Mesendoderm (in vitro differentiated cells): ENCODE results near the gene STARD4.

Experiments used
- DNase-seq: peaks from one replicate; pipeline ENCODE4 v3.0.0; 2013
- H2AK5ac ChIP-seq: 2 replicates; pipeline ENCODE4 v1.6.1; 2013; ENCODE audit warnings: low read length, inconsistent platforms
- H2BK120ac ChIP-seq: 2 replicates; pipeline ENCODE4 v1.6.1; 2013; ENCODE audit warnings: low read depth, mild to moderate bottlenecking, low read length, moderate library complexity, mixed read lengths
- H2BK15ac ChIP-seq: replicated peaks from 2 replicates; pipeline ENCODE4 v1.6.1; 2013; ENCODE audit warnings: low read depth, mild to moderate bottlenecking, moderate library complexity
- H2BK5ac ChIP-seq: 2 replicates; pipeline ENCODE4 v1.6.1; 2013; ENCODE audit warnings: low read length, inconsistent platforms
- H3K18ac ChIP-seq: 2 replicates; pipeline ENCODE4 v1.6.1; 2013; ENCODE audit warnings: mild to moderate bottlenecking, low read length, mixed read lengths
- H3K23ac ChIP-seq: one replicate; pipeline ENCODE4 v1.6.1; 2013; ENCODE audit warnings: low read length
- H3K27ac ChIP-seq: 2 replicates; pipeline ENCODE4 v1.5.1; 2013; ENCODE audit warnings: low read depth, mild to moderate bottlenecking, inconsistent platforms, low read length, moderate library complexity
- H3K27me3 ChIP-seq: 2 replicates; pipeline ENCODE4 v1.6.1; 2013; ENCODE audit warnings: low read length, control low read depth, mild to moderate bottlenecking, inconsistent platforms; ENCODE audit not compliant: insufficient read depth, poor library complexity
- H3K36me3 ChIP-seq: 2 replicates; pipeline ENCODE4 v1.6.1; 2013; ENCODE audit warnings: low read length, inconsistent platforms; ENCODE audit not compliant: control insufficient read depth, insufficient read depth
- H3K4ac ChIP-seq: one replicate; pipeline ENCODE4 v1.6.1; 2013; ENCODE audit warnings: low read depth, mild to moderate bottlenecking, low read length, moderate library complexity
- H3K4me1 ChIP-seq: 2 replicates; pipeline ENCODE4 v1.6.1; 2013; ENCODE audit warnings: low read depth, low read length, inconsistent platforms; ENCODE audit not compliant: control insufficient read depth
- H3K4me2 ChIP-seq: 2 replicates; pipeline ENCODE4 v1.6.1; 2013; ENCODE audit warnings: low read length
- H3K4me3 ChIP-seq: 2 replicates; pipeline ENCODE4 v1.5.1; 2013; ENCODE audit warnings: mild to moderate bottlenecking, low read length
- H3K56ac ChIP-seq: one replicate; pipeline ENCODE4 v1.6.1; 2013; ENCODE audit warnings: low read length
- H3K79me1 ChIP-seq: 2 replicates; pipeline ENCODE4 v1.6.1; 2013; ENCODE audit warnings: low read length, inconsistent platforms
- H3K79me2 ChIP-seq: 2 replicates; pipeline ENCODE4 v1.6.1; 2013; ENCODE audit warnings: mild to moderate bottlenecking, low read length; ENCODE audit not compliant: control insufficient read depth, insufficient read depth
- H3K9ac ChIP-seq: 2 replicates; pipeline ENCODE4 v1.6.1; 2013; ENCODE audit warnings: low read length, inconsistent platforms
- H4K5ac ChIP-seq: one replicate; pipeline ENCODE4 v1.6.1; 2013; ENCODE audit warnings: low read length
- H4K8ac ChIP-seq: one replicate; pipeline ENCODE4 v1.6.1; 2013; ENCODE audit warnings: low read depth, mild to moderate bottlenecking, control low read depth, low read length, moderate library complexity
- WGBS: extraction: QIAGEN DNeasy Blood & Tissue Kit; methylation state at CpG from one replicate; pipeline ENCODE4 v1.1.7; 2013; ENCODE audit warnings: low lambda C conversion rate, missing lambda C conversion rate; ENCODE audit not compliant: insufficient coverage; ENCODE audit errors: extremely low coverage; 5-methylcytosine and 5-hydroxymethylcytosine counted together

STARD4 gene

DNA sequence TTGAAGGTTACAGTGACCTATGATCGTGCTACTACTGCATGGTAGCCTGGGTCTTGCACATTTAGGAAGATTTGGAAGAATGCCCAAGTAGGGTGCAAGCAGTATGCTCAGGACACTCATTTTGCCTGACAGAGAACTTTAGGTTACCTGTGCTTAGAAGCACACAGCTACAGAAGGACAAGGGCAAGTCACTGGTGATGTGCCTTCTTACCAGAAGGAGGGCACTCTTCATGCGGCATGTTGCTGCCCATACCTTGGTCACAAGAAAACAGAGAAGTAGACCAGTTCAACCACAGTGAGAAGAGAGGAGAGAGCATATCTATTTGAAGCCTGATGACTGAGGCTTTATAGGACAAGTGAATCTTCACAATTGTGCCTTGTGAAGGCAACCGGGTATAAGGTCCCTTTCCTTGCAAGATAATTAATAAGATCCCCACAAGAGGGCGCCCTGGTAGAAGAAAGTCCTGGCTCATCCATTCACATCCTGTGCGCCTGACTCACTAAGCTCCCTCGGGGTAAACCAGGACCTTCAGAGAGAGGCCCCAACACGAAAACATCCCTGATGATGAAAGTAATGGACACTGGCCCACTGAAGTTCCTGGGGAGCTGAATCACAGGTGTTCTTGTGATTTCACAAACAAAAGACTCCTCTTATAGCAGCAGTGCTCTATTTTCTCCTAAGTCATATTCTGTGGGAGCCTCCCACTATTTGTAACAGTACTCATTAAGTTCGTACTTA is 38.1 kb upstream of the STARD4 start:
- no peak overlapping the region for H2BK15ac ChIP-seq
- no CpG with 5 or more reads among the region's 8 CpGs for WGBS
- no peaks in the 10 kb centered on the region for H3K79me2 ChIP-seq
- H2AK5ac ChIP-seq: peak overlapping the region; percentile 20
- no peaks in the 10 kb centered on the region for H3K36me3 ChIP-seq
- H3K23ac ChIP-seq: no peak overlapping the region
- H3K27ac ChIP-seq: no peak overlapping the region
- DNase-seq: peak; percentile 96
- no peaks in the 10 kb centered on the region for H3K27me3 ChIP-seq
- H3K4me2 ChIP-seq: no peak overlapping the region
- no peak overlapping the region for H2BK120ac ChIP-seq
- H3K4me3 ChIP-seq: no peak overlapping the region
- no peak overlapping the region for H3K4ac ChIP-seq
- H3K9ac ChIP-seq: no peak overlapping the region
- no peak overlapping the region for H4K5ac ChIP-seq
- no peak overlapping the region for H3K18ac ChIP-seq
- H3K56ac ChIP-seq: peak overlapping the region; percentile 57
- H4K8ac ChIP-seq: no peak overlapping the region
- no peak overlapping the region for H2BK5ac ChIP-seq
- H3K4me1 ChIP-seq: peaks cover 3% of the 10 kb centered on the region
- no peaks in the 10 kb centered on the region for H3K79me1 ChIP-seq

DNA sequence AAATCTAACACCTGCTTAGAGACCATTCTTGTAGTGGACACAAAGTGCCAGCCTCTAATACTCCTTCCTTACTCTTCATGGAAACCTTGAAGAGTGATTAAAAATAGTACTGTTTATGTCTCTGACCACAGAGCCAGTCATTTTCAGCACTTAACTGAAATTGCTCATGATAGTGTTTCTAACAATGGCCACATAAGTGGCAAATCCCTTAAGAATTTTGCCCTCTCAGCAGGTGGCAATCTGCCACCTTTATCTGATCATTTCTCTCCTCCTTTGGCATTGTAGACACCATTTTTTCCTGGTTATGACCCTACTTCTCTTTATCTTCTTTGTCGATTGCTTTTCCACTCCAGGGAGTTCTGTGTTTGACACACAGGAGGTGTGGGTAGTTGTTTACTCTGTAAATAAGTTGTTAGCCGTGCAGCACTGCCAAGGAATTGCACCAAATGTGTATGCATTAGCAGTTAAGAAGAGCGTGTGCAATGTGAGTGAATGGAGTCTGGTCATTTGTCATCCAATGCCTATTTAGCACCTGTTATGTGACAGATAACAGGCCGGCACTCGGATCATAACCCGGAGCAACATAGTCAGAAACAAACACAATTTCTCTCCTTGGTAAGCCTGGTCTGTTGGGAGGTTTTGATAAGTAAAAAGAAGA is 36.8 kb upstream of the STARD4 start:
- no peak overlapping the region for H2BK15ac ChIP-seq
- peaks cover 5% of the 10 kb centered on the region for H3K4me1 ChIP-seq
- H4K8ac ChIP-seq: no peak overlapping the region
- H3K4me2 ChIP-seq: no peak overlapping the region
- no peak overlapping the region for H2BK120ac ChIP-seq
- no peak overlapping the region for H3K56ac ChIP-seq
- H3K79me2 ChIP-seq: no peaks in the 10 kb centered on the region
- H3K9ac ChIP-seq: no peak overlapping the region
- H3K4ac ChIP-seq: no peak overlapping the region
- no CpG with 5 or more reads among the region's 6 CpGs for WGBS
- DNase-seq: peak; percentile 86
- no peaks in the 10 kb centered on the region for H3K36me3 ChIP-seq
- H2BK5ac ChIP-seq: no peak overlapping the region
- H3K23ac ChIP-seq: no peak overlapping the region
- H3K18ac ChIP-seq: no peak overlapping the region
- H3K79me1 ChIP-seq: no peaks in the 10 kb centered on the region
- H3K4me3 ChIP-seq: no peak overlapping the region
- no peaks in the 10 kb centered on the region for H3K27me3 ChIP-seq
- H3K27ac ChIP-seq: no peak overlapping the region
- no peak overlapping the region for H4K5ac ChIP-seq
- no peak overlapping the region for H2AK5ac ChIP-seq

DNA sequence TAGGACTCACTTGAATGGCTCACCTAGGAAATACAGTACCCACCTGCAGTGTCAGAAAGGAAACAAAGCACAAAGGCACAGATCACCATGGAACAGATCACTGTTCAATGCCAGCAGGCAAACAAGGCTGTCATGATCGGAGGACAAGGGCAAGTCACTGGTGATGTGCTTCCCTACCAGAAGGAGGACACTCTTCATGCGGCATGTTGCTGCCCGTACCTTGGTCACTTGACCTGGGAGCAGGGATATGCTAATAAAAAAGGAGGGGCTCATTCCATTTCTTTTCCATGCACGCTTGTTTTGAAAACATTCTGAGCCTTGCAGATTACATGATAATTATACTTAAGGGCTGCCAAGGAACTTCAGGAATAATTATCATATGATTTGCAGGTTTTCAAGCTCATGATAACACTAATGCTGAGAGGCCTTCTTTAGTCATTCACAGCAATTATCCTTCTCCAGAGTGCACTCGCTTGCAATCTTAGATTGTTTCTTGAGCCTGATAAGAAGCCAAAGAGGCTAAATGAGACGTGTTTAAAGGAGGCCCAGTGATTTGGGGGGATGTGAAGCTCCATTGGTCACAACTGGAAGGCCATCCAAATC is 36.1 kb upstream of the STARD4 start:
- Histone ChIP-seq H2BK5ac (no peak overlapping the region), H2BK15ac (no peak overlapping the region), H3K9ac (no peak overlapping the region), H3K56ac (no peak overlapping the region), H3K4me2 (no peak overlapping the region), H3K79me2 (no peaks in the 10 kb centered on the region), H3K18ac (no peak overlapping the region), H2BK120ac (no peak overlapping the region), H3K23ac (no peak overlapping the region), H3K36me3 (no peaks in the 10 kb centered on the region), H4K8ac (no peak overlapping the region), H3K4me1 (peaks cover 5% of the 10 kb centered on the region), H2AK5ac (no peak overlapping the region), H3K27me3 (no peaks in the 10 kb centered on the region), H3K27ac (peak overlapping the region; percentile 3), H3K4me3 (no peak overlapping the region), H3K79me1 (no peaks in the 10 kb centered on the region), H3K4ac (no peak overlapping the region), H4K5ac (no peak overlapping the region)
- no CpG with 5 or more reads among the region's 6 CpGs for WGBS
- peak; percentile 94 for DNase-seq

DNA sequence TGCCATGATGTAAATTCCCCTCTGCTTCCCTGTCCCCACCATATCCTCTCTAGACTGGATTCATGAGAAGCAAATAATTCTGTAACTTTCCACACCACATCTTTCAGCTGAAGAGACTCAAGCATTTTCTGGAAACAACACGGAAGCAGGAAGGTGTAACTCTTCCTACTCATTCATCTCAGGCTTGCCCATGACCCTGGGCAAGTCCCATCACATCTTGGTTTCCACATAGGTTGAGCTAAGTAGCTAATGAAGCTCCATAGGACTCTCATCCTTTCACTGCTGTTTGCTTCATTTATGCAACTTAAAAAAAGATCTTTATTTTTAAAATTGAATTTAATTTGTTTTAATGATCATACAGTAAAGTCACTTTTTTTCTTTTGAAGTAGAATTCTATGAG is 32.7 kb upstream of the STARD4 start:
- no CpG with 5 or more reads among the region's 1 CpG for WGBS

DNA sequence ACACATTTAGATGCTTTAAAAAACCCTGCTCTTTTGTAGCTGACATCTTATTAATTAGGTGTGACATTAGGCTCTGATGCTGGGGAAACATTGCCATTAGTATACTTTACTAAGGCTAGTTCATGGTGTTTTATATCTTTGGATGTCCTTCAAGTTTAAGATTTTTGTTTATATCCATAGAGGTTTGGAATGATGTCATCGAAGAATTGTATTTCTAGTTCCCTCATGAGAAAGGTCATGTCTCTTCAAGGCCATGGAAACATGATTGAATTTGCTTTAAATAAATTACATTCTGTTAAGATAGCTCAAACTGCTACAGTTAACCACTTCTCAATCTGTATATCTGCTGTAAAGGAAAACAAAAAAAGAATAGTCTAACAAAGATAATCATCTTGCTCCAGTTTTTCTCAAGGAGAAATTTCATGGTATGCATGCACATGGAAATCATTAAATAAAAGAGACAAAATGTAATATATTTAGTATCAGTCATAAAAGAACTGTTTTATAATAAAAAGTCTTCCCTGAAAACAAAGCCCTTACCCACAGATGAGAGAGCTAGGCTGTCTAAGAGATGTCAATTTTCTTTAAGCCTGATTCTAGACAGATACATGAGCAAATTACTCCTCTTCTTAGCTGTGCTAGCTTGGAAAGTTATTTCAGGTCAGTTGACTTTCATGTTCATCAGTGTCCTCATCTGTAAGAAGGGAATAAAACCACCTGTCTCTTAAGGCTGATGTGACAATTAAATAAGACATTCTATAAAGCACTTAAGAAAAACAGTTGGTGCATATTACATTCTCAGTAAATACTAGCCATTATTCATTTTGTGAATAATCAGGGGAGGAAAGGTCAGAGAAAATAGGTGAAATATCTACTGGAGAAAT is 25.0 kb upstream of the STARD4 start:
- no peak overlapping the region for H3K27ac ChIP-seq
- H3K23ac ChIP-seq: no peak overlapping the region
- H4K5ac ChIP-seq: no peak overlapping the region
- H2AK5ac ChIP-seq: no peak overlapping the region
- no peaks in the 10 kb centered on the region for H3K36me3 ChIP-seq
- no peak overlapping the region for H3K18ac ChIP-seq
- no peak overlapping the region for H3K9ac ChIP-seq
- no peak overlapping the region for H3K56ac ChIP-seq
- DNase-seq: no peak
- H3K27me3 ChIP-seq: no peaks in the 10 kb centered on the region
- H4K8ac ChIP-seq: no peak overlapping the region
- no peak overlapping the region for H2BK120ac ChIP-seq
- H3K4me1 ChIP-seq: no peaks in the 10 kb centered on the region
- no peak overlapping the region for H3K4me3 ChIP-seq
- no peak overlapping the region for H2BK15ac ChIP-seq
- no peak overlapping the region for H3K4ac ChIP-seq
- H3K79me2 ChIP-seq: no peaks in the 10 kb centered on the region
- no peaks in the 10 kb centered on the region for H3K79me1 ChIP-seq
- no peak overlapping the region for H2BK5ac ChIP-seq
- no peak overlapping the region for H3K4me2 ChIP-seq
- WGBS: no CpG with 5 or more reads among the region's 1 CpG

More for the DNA sequence above, 32.7 kb upstream of the STARD4 start:
- Histone ChIP-seq H3K79me1 (no peaks in the 10 kb centered on the region), H3K23ac (no peak overlapping the region), H2BK5ac (no peak overlapping the region), H3K79me2 (no peaks in the 10 kb centered on the region), H4K5ac (no peak overlapping the region), H2AK5ac (no peak overlapping the region), H3K9ac (no peak overlapping the region), H2BK15ac (peak overlapping the region; percentile 74), H3K4me1 (peaks cover 1% of the 10 kb centered on the region), H3K27ac (peak overlapping the region; percentile 76), H3K4me2 (no peak overlapping the region), H4K8ac (no peak overlapping the region), H3K4ac (no peak overlapping the region), H3K27me3 (no peaks in the 10 kb centered on the region), H3K18ac (peak overlapping the region; percentile 39), H3K36me3 (no peaks in the 10 kb centered on the region), H3K4me3 (no peak overlapping the region), H3K56ac (no peak overlapping the region), H2BK120ac (peak overlapping the region; percentile 88)
- no peak for DNase-seq
